Measurements from ENCODE around the gene PRR15.

The PRR15 gene

GRCh38 chr7:29569648-29570047 is 6.0 kb downstream of the PRR15 start:
- DNase-seq (ENCODE audit: low read depth in 2 of 2) = no peak

GRCh38 chr7:29572558-29572957 is 8.9 kb downstream of the PRR15 start:
- DNase-seq (ENCODE audit: low read depth in 2 of 2) = no peak

- no peak for DNase-seq (ENCODE audit: low read depth in 2 of 2)
Observed at GRCh38 chr7:29573567-29573966, 9.9 kb downstream of the PRR15 start.

GRCh38 chr7:29574659-29575058 is 11.0 kb downstream of the PRR15 start:
- DNase-seq (ENCODE audit: low read depth in 2 of 2) = no peak

- no peak for DNase-seq (ENCODE audit: low read depth in 2 of 2)
Observed at GRCh38 chr7:29587195-29587808, 23.7 kb downstream of the PRR15 start.

GRCh38 chr7:29588212-29588611 is 24.6 kb downstream of the PRR15 start:
- DNase-seq (ENCODE audit: low read depth in 2 of 2) = no peak

GRCh38 chr7:29588900-29589696 is 25.5 kb downstream of the PRR15 start:
- no peak for DNase-seq (ENCODE audit: low read depth in 2 of 2)

- DNase-seq (ENCODE audit: low read depth in 2 of 2) = no peak
Observed at GRCh38 chr7:29592866-29593265, 29.2 kb downstream of the PRR15 start.

GRCh38 chr7:29593459-29593858 is 29.8 kb downstream of the PRR15 start:
- DNase-seq (ENCODE audit: low read depth in 2 of 2) = no peak

- no peak for DNase-seq (ENCODE audit: low read depth in 2 of 2)
Observed at GRCh38 chr7:29596593-29597178, 33.1 kb downstream of the PRR15 start.

- DNase-seq (ENCODE audit: low read depth in 2 of 2) = no peak
Observed at GRCh38 chr7:29597266-29597665, 33.6 kb downstream of the PRR15 start.

- DNase-seq (ENCODE audit: low read depth in 2 of 2) = no peak
Observed at GRCh38 chr7:29598137-29598536, 34.5 kb downstream of the PRR15 start.

GRCh38 chr7:29598613-29599012 is 35.0 kb downstream of the PRR15 start:
- no peak for DNase-seq (ENCODE audit: low read depth in 2 of 2)

GRCh38 chr7:29599026-29599425 is 35.4 kb downstream of the PRR15 start:
- DNase-seq (ENCODE audit: low read depth in 2 of 2) = no peak

- DNase-seq (ENCODE audit: low read depth in 2 of 2) = no peak
Observed at GRCh38 chr7:29600661-29601060, 37.0 kb downstream of the PRR15 start.

GRCh38 chr7:29604052-29604451 is 40.4 kb downstream of the PRR15 start:
- DNase-seq (ENCODE audit: low read depth in 2 of 2) = no peak

- no peak for DNase-seq (ENCODE audit: low read depth in 2 of 2)
Observed at GRCh38 chr7:29604702-29605101, 41.1 kb downstream of the PRR15 start.

- no peak for DNase-seq (ENCODE audit: low read depth in 2 of 2)
Observed at GRCh38 chr7:29605671-29606070, 42.0 kb downstream of the PRR15 start.

GRCh38 chr7:29606287-29606721 is 42.7 kb downstream of the PRR15 start:
- no peak for DNase-seq (ENCODE audit: low read depth in 2 of 2)

- DNase-seq (ENCODE audit: low read depth in 2 of 2) = no peak
Observed at GRCh38 chr7:29606830-29607229, 43.2 kb downstream of the PRR15 start.

- no peak for DNase-seq (ENCODE audit: low read depth in 2 of 2)
Observed at GRCh38 chr7:29607259-29607658, 43.6 kb downstream of the PRR15 start.

GRCh38 chr7:29607889-29608288 is 44.3 kb downstream of the PRR15 start:
- DNase-seq (ENCODE audit: low read depth in 2 of 2) = no peak
